ENCODE data around the gene TMCO6.
"Not testable (repeated sequence)": the region's sequence is repeated elsewhere in the genome, so short reads cannot be mapped to it uniquely, and the experiment has no call there.

The TMCO6 gene

DNA sequence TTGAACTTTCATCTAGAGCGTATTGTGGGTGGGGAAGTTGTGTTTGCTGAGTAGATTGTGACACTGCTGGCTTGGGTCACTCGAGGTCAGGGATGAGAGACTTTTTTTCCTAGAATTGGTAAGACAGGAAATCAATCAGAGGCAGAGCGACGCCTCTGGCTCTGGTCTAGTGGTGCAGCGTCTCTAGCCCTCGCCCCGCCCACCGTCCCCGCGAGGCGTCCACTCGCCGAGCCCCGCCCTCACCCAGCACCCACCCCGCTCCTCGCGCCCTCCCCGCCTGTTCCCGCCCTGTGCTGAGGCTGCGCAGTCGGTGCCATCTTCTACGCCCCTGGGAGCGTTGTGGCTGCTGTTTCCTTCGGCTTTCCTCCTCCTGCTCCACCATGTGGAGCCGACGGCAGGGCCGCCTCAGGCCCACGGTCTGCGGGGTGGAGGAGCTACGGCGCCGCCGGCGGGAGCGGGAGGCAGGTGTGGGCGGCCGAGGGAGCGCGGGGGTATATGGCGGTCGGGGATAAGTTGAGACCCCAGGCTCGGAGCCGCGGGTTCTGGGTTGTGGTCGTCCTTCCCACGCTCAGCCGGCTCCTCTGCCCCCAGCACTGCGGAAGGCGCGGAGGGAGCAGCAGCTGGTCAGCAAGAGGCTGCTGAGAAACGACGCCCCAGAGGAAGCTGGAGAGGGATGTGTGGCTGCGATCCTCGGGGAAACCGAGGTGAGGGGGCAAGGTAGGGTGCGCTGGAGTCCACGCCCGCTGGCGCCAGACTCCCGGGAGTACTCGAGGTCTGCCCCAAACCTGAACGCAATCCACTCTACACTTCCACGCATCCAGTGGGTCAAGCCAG lies at the start of gene TMCO6:
Gene TMCO6 (plus strand): TSS at position 304 of the 834 bp plus-strand sequence. CDS start 77 bp downstream, at position 381.
- DNase-seq, result peak; percentile 94

DNA sequence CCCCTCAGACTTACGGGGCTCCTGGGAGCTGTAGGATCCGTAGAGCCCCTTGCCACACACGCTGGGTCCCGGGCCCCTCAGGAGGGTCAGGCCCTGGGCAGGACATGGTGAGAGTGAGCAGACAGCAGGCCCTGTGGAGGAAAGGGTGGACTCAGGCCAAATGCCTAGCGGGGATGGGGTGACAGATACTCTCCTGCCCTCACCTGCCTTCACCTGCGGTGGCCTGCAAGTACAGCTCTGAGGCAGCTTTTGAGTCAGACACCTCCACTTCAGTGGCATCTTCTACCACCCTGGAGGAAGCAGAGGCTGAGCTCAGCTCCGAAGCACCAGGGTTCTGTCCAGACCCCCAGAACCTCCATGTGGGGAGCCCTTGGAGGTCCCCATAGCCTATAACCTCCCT lies 48.4 kb upstream of the TMCO6 start:
- DNase-seq, result no peak

DNA sequence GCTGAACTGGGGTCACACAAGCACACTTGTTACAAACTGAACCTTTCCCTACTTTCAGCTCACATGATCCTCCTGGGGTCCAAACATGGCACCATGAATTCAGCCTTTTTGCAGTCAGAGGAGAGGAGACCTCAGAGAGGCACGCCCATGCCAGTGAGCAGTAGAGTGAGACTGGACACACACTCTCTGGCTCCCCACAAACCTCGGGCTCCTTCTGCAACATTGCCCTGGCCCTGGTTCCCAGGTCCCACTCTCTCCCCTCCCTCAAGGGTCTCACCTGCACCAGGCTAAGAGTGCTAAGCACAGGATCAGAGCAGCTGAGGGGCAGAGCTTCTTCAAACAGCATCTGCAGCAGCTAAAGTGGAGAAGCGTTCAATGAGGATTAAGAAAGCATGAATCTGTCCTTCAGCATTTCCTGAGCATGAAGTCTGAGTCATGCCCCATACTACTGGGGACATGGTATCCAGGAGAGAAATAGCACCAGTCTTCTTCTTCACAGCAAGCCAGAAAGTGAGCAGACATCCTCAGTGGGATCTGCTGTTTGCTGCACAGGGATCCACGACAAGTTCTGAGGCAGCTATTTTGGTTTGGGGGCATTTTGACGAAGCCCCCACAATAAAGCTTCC lies 47.4 kb upstream of the TMCO6 start:
- peak; percentile 76 for DNase-seq

GRCh38 chr5:140593070-140593469 lies 46.2 kb upstream of the TMCO6 start:
- DNase-seq, result not testable (repeated sequence)

DNA sequence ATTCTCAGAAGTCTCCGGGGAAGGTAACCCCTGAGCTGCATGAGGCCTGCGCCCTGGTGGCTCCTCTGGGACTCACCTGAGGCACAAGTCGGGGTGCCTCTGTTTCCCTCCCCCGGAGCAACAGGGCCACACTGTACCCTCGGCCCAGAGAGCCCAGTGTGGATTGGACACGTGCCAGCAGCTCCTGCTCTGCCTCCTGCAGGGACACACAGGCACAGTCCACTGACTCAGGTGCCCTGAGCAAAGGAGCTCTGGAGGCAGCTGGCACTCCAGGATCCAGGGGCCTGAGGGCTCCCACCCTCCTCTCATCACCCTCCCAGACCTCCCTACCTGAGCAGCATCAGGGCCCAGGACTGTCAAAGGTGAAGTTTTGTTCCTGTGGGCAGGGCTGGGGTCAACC lies 45.1 kb upstream of the TMCO6 start:
- DNase-seq, result no peak

DNA sequence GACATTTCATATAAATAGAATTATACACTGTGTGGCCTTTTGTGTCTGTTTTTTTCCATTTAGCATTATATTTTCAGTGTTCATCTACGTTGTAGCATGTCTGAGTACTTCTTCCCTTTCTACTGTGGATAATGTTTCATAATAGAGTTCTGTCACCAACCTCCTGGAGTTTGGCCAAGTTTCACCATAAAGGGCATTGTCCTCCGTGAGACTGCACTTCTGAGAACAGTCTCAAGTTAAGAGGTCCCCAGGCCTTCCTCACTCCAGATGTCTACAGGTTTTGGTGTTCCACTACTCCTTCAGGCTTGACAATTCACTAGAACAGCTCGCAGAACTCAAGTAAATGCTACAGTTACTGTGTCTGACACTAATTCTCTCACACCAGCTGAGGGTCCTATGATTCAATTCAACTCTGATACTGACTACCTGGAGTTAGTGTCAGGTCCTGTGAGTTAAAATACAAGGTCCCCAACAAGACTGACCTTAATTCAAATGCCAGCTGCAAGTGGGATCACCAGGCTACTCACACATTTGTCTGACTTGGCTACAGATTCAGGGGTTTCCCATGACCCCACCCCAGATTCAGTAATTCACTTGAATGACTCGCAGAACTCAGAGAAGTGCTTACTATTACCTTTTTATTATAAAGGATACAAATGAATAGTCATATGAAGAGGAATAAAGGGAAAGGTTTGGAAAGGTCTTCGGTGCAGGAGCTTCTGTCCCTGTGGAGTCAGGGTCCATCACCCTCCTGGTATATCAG lies 43.5 kb upstream of the TMCO6 start:
- no peak for DNase-seq

GRCh38 chr5:140596321-140596741 lies 42.9 kb upstream of the TMCO6 start:
- DNase-seq, result no peak

GRCh38 chr5:140598836-140599235 lies 40.4 kb upstream of the TMCO6 start:
- DNase-seq, result no peak

DNA sequence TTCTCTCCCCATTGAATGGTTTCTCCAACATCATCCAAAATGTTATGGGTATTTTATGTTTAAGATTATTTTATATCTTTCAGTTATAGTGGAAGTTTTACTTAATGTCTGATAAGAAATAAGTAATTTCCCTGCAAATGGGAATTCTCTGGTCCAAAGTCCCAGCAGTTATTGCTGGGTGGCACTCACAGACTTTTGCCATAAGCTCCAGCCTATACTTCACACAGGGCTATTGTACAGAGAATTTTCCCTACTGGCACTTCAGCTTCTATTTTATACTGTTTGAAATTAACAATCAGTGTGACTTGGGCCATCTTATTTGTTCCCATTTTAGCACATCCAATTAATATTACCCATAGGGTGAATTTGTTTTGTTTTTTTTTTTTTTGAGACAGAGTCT lies 39.2 kb upstream of the TMCO6 start:
- no peak for DNase-seq

DNA sequence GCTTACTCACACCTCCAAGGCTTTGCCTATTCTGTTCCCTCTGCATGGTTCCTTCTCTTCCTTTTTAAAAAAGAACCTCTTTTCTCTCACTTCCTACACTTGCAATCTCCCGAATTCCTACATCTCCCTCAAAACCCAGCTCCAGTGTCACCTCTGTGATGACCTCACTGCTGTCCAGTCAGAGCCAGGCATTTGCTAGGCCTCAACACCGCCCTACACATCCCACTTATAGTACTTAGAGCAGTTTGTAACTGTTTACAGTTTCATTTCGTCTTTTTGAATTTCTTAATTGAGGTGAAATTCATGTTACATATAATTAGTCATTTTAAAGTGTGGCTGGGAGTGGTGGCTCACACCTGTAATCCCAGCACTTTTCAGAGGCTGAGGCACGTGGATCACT lies 37.1 kb upstream of the TMCO6 start:
- no peak for DNase-seq

- not testable (repeated sequence) for DNase-seq
Measured at GRCh38 chr5:140603446-140603698, 35.9 kb upstream of the TMCO6 start.

DNA sequence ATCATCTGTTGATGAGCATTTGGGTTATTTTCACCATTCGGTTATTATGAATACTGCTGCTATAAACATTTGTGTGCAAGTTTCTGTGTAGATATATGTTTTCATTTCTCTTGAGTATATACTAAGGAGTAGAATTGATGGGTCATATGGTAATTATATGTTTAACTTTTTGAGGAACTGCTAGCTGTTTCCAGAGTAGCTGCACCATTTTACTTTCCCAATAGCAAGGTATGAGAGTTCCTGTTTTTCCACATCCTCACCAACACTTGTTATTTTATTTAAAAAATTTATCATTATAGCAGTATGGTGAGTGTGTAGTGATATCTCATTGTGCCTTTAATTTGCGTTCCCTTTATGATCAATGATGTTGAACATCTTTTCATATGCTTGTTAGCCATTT lies 35.5 kb upstream of the TMCO6 start:
- DNase-seq, result no peak

- no peak for DNase-seq
Measured at GRCh38 chr5:140605879-140606278, 33.4 kb upstream of the TMCO6 start.

DNA sequence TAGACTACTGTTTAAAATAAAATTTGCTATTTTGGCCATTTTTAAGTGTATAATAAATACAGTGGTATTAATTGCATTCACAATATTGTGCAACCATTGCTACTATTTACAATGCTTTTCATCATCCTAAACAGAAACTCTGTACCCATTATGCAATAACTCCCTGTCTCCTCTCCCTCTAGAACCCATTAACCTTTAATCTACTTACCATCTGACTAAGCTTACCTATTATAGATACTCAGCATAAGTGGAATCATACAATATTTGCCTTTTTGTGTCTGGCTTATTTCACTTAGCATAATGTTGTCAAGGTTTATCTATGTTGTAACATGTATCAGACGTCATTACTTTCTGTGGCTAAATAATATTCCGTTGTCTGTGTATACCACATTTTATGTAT lies 32.2 kb upstream of the TMCO6 start:
- DNase-seq, result peak; percentile 17

- DNase-seq, result no peak
Measured at GRCh38 chr5:140608722-140609121, 30.5 kb upstream of the TMCO6 start.

GRCh38 chr5:140609126-140609525 lies 30.1 kb upstream of the TMCO6 start:
- no peak for DNase-seq

- no peak for DNase-seq
Measured at GRCh38 chr5:140611020-140611521, 28.2 kb upstream of the TMCO6 start.

DNA sequence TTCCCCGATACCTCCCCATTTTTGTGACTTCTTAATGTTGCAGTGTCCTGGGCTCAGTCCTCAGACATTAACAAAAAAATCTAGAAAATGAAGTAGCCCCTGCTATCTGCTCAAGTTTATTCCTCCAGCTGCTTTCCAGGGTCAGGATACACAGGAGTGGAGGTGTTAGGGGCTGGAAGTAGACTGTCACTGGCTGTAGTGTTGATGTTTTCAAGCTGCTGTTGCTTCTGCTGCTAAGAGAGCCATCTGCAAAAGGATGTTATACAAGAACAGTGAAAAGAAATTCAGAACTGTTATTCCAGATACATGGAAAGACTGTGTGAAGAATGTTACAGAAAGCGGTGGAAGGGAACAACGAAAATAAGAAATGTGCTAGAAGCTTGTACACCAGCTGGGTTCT lies 16.9 kb upstream of the TMCO6 start:
- no peak for DNase-seq

DNA sequence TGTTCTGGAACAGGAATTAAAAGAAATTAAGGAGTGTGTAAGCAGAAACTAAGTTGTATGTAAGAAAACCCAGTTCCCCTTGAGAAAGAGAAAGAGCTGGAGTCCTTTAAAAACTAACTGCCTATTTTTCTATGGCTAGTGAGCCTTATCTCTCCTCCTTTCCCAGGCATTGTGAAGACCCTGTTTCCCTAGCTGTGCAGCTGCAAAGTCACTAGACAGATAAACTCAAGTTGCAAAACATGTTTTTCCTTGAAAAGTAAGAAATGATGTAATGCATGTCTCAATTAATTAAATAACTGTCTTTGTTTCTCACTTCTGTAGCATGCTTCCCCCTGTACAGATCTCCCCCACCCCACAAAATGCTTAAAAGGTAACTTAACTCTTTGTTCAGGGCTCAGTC lies 16.2 kb upstream of the TMCO6 start:
- DNase-seq, result not testable (repeated sequence)

- DNase-seq, result not testable (repeated sequence)
Measured at GRCh38 chr5:140624886-140625285, 14.4 kb upstream of the TMCO6 start.

DNA sequence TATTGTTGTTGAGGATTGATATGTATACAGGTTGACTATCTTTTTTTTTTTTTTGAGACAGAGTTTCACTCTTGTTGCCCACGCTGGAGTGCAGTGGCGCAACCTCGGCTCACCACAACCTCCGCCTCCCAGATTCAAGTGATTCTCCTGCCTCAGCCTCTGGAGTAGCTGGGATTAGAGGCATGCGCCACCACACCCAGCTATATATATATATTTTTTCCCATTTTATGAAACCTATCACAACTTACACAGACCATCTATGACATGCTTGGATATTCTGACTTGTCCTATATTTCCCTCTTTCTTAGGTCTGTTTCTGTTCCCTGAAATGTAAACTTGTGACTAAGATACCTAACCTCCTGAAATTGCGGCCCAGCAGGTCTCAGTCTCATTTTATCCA lies 11.3 kb upstream of the TMCO6 start:
- no peak for DNase-seq

GRCh38 chr5:140628711-140629110 lies 10.5 kb upstream of the TMCO6 start:
- DNase-seq, result no peak

- DNase-seq, result no peak
Measured at GRCh38 chr5:140630292-140631035, 8.8 kb upstream of the TMCO6 start.

All from HCEC 1CT (cell line).